Measurements from ENCODE around the gene MAPRE3.

The MAPRE3 gene

GRCh38 chr2:26927221-26927620 is 43.2 kb upstream of the MAPRE3 start:
- Histone ChIP-seq H3K4me3 (ENCODE audit: low read depth, low read length) (no peak overlapping the region), H3K27ac (no peak overlapping the region), H3K27me3 (ENCODE audit: insufficient read depth, low read depth, severe bottlenecking) (no peaks in the 10 kb centered on the region), H3K9me3 (ENCODE audit: severe bottlenecking) (no peaks in the 10 kb centered on the region), H3K36me3 (peaks cover 63% of the 10 kb centered on the region)
- no peak for DNase-seq
- TF ChIP-seq CTCF (IDR thresholded peaks at IDR 0.05; ENCODE audit: low read depth, low read length) = no peak

GRCh38 chr2:26932974-26933373 is 37.5 kb upstream of the MAPRE3 start:
- H3K36me3 ChIP-seq = peaks cover 67% of the 10 kb centered on the region
- TF ChIP-seq CTCF (IDR thresholded peaks at IDR 0.05; ENCODE audit: low read depth, low read length) = no peak
- H3K27me3 ChIP-seq (ENCODE audit: insufficient read depth, low read depth, severe bottlenecking) = no peaks in the 10 kb centered on the region
- no peaks in the 10 kb centered on the region for H3K9me3 ChIP-seq (ENCODE audit: severe bottlenecking)
- no peak for DNase-seq
- no peak overlapping the region for H3K27ac ChIP-seq
- no peak overlapping the region for H3K4me3 ChIP-seq (ENCODE audit: low read depth, low read length)

GRCh38 chr2:26933431-26934334 is 36.8 kb upstream of the MAPRE3 start:
- H3K4me3 ChIP-seq (ENCODE audit: low read depth, low read length) = no peak overlapping the region
- no peak for TF ChIP-seq CTCF (IDR thresholded peaks at IDR 0.05; ENCODE audit: low read depth, low read length)
- peaks cover 64% of the 10 kb centered on the region for H3K36me3 ChIP-seq
- no peak overlapping the region for H3K27ac ChIP-seq
- no peak for DNase-seq
- no peaks in the 10 kb centered on the region for H3K27me3 ChIP-seq (ENCODE audit: insufficient read depth, low read depth, severe bottlenecking)
- no peaks in the 10 kb centered on the region for H3K9me3 ChIP-seq (ENCODE audit: severe bottlenecking)

GRCh38 chr2:26934335-26934724 is 36.1 kb upstream of the MAPRE3 start:
- Histone ChIP-seq H3K27ac (no peak overlapping the region), H3K36me3 (peaks cover 57% of the 10 kb centered on the region), H3K27me3 (ENCODE audit: insufficient read depth, low read depth, severe bottlenecking) (no peaks in the 10 kb centered on the region), H3K9me3 (ENCODE audit: severe bottlenecking) (no peaks in the 10 kb centered on the region), H3K4me3 (ENCODE audit: low read depth, low read length) (no peak overlapping the region)
- no peak for DNase-seq
- TF ChIP-seq CTCF (IDR thresholded peaks at IDR 0.05; ENCODE audit: low read depth, low read length) = no peak

GRCh38 chr2:26934985-26935384 is 35.5 kb upstream of the MAPRE3 start:
- no peak for TF ChIP-seq CTCF (IDR thresholded peaks at IDR 0.05; ENCODE audit: low read depth, low read length)

More at GRCh38 chr2:26934985-26935384, 35.5 kb upstream of the MAPRE3 start:
- H3K27me3 ChIP-seq (ENCODE audit: insufficient read depth, low read depth, severe bottlenecking) = no peaks in the 10 kb centered on the region
- H3K36me3 ChIP-seq = peaks cover 51% of the 10 kb centered on the region
- no peak overlapping the region for H3K27ac ChIP-seq
- H3K4me3 ChIP-seq (ENCODE audit: low read depth, low read length) = no peak overlapping the region
- no peak for DNase-seq
- H3K9me3 ChIP-seq (ENCODE audit: severe bottlenecking) = no peaks in the 10 kb centered on the region
